ENCODE measurements around the gene SERF2. TPM values are rescaled to one million over a fixed set of nuclear protein-coding genes. Genes with fewer than 3 reads are reported as not detected.

The SERF2 gene
- total and polyA plus RNA-seq, 2 of the 8 experiments (the other 6 are each of a cell fraction or from before 2014, with no cell fraction given), result 655 to 999 TPM

DNA sequence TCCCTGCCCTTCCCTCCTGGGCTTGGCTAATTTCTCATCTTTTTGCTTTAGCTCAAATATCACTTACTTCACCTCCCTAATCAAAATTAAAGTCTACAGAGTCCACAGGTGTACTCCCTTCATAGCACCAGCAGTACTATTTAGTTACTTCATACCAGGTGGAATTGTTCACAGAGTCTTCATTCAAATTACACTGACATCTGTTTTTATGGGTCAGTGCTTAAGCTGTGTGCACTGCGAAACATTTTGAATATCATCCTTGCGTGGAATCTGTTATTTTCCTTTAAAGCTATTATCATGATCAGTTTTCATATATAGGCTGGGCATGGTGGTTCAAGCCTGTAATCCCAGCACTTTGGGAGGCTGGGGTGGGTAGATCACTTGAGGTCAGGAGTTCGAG is 2.7 kb upstream of the SERF2 start (continued):
- TF ChIP-seq CHD1 (IDR thresholded peaks at IDR 0.05; ENCODE audit: low read depth, low read length), result no peak
- TF ChIP-seq CBX8 (IDR thresholded peaks at IDR 0.05; ENCODE audit: borderline replicate concordance, low read depth, low read length), result no peak
